ENCODE data around the gene SDK1.

The SDK1 gene

GRCh38 chr7:4268040-4268965 is 967.3 kb downstream of the SDK1 start:
- TF ChIP-seq CTCF (IDR thresholded peaks at IDR 0.05; ENCODE audit: low read depth, low read length, missing control alignments): no peak
- no peak for DNase-seq (ENCODE audit: low read depth)
- no peak overlapping the region for H3K4me3 ChIP-seq (ENCODE audit: low read depth, low read length)

- no peak for DNase-seq (ENCODE audit: low read depth)
- H3K4me3 ChIP-seq (ENCODE audit: low read depth, low read length): no peak overlapping the region
- TF ChIP-seq CTCF (IDR thresholded peaks at IDR 0.05; ENCODE audit: low read depth, low read length, missing control alignments): no peak
Measured at GRCh38 chr7:4269086-4269485, 968.0 kb downstream of the SDK1 start.

GRCh38 chr7:4269746-4270145 is 968.7 kb downstream of the SDK1 start:
- TF ChIP-seq CTCF (IDR thresholded peaks at IDR 0.05; ENCODE audit: low read depth, low read length, missing control alignments): no peak
- H3K4me3 ChIP-seq (ENCODE audit: low read depth, low read length): no peak overlapping the region
- no peak for DNase-seq (ENCODE audit: low read depth)

GRCh38 chr7:4270268-4270667 is 969.2 kb downstream of the SDK1 start:
- TF ChIP-seq CTCF (IDR thresholded peaks at IDR 0.05; ENCODE audit: low read depth, low read length, missing control alignments): no peak
- no peak for DNase-seq (ENCODE audit: low read depth)
- no peak overlapping the region for H3K4me3 ChIP-seq (ENCODE audit: low read depth, low read length)

GRCh38 chr7:4270941-4271715 is 970.1 kb downstream of the SDK1 start:
- H3K4me3 ChIP-seq (ENCODE audit: low read depth, low read length): no peak overlapping the region
- no peak for DNase-seq (ENCODE audit: low read depth)

GRCh38 chr7:4271716-4272015 is 970.6 kb downstream of the SDK1 start:
- no peak for DNase-seq (ENCODE audit: low read depth)
- TF ChIP-seq CTCF (IDR thresholded peaks at IDR 0.05; ENCODE audit: low read depth, low read length, missing control alignments): no peak
- no peak overlapping the region for H3K4me3 ChIP-seq (ENCODE audit: low read depth, low read length)

More at GRCh38 chr7:4270941-4271715, 970.1 kb downstream of the SDK1 start:
- TF ChIP-seq CTCF (IDR thresholded peaks at IDR 0.05; ENCODE audit: low read depth, low read length, missing control alignments): no peak
